ENCODE results near the gene HEATR1.
"Not testable (repeated sequence)": the region's sequence is repeated elsewhere in the genome, so short reads cannot be mapped to it uniquely, and the experiment has no call there.

The HEATR1 gene, protein sequence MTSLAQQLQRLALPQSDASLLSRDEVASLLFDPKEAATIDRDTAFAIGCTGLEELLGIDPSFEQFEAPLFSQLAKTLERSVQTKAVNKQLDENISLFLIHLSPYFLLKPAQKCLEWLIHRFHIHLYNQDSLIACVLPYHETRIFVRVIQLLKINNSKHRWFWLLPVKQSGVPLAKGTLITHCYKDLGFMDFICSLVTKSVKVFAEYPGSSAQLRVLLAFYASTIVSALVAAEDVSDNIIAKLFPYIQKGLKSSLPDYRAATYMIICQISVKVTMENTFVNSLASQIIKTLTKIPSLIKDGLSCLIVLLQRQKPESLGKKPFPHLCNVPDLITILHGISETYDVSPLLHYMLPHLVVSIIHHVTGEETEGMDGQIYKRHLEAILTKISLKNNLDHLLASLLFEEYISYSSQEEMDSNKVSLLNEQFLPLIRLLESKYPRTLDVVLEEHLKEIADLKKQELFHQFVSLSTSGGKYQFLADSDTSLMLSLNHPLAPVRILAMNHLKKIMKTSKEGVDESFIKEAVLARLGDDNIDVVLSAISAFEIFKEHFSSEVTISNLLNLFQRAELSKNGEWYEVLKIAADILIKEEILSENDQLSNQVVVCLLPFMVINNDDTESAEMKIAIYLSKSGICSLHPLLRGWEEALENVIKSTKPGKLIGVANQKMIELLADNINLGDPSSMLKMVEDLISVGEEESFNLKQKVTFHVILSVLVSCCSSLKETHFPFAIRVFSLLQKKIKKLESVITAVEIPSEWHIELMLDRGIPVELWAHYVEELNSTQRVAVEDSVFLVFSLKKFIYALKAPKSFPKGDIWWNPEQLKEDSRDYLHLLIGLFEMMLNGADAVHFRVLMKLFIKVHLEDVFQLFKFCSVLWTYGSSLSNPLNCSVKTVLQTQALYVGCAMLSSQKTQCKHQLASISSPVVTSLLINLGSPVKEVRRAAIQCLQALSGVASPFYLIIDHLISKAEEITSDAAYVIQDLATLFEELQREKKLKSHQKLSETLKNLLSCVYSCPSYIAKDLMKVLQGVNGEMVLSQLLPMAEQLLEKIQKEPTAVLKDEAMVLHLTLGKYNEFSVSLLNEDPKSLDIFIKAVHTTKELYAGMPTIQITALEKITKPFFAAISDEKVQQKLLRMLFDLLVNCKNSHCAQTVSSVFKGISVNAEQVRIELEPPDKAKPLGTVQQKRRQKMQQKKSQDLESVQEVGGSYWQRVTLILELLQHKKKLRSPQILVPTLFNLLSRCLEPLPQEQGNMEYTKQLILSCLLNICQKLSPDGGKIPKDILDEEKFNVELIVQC (N-terminal part only)

GRCh38 chr1:236603991-236604904 is at the start of gene HEATR1:
TSS of gene HEATR1 (minus strand) at chr1:236604516. CDS start at chr1:236604095, 421 bp downstream.
- peak; percentile 94 for DNase-seq

DNA sequence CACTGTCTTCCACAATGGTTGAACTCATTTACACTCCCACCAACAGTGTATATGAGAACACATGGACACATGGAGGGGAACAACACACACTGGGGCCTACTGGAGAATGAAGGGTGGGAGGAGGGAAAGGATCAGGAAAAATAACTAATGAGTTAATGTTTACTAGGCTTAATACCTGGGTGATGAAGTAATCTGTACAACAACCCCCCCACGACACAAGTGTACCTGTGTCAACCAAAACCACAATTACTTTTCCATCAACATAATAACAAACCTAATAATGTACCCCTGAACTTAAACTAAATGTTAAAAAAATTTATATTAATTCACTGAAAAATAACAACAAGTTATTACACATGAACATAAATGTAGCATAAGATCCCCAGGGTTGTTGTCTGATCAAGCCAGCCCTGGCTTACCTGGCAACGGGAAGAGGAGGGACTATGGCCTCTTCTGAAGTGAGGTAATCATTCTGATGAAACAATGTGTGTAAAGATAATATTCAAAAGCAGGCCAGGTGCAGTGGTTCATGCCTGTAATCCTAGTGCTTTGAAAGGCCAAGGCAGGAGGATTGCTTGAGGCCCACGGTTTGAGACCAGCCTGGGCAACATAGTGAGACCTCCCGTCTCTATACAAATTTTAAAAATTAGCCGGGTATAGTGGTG is 40.8 kb upstream of the HEATR1 start:
- no peak for DNase-seq

- no peak for DNase-seq
Observed at GRCh38 chr1:236642763-236643162, 38.4 kb upstream of the HEATR1 start.

DNA sequence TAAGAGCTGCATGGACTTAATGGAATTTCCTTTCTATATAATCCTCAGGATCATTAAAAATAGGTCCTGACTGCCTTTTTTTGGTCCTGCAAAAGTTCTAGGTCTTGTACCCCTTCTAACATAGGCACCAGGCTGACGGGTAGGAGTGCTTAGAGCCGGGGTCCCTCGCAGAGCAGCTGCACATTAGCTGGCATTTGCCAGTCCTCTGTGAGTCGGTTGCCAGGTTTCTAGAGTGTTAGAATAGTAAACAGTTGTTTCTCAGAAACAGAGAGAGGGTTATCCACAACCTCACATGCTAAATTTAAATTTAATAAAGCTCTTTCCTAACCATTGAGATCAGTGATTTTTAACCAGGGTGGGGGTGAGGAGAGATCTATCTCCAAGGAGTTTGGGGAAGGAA is 35.4 kb upstream of the HEATR1 start:
- no peak for DNase-seq

DNA sequence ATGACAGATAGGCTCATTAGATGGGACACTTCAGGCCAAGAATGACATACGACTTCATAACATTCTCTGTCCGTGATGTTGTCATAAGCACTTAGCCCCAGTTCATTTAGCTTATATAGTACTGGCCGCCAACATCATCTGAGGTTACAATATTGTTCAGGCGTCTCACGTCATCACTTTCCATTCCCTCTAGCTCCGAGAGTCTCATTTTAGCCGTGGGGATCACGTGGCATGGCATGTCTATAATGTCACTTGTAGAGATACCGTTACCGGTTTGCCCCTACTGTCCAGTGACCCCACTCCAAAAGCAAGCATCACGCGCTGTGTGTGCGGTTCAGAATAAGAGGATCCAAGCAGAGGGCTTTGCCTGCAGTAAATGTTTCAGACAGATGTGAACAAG is 34.6 kb upstream of the HEATR1 start:
- no peak for DNase-seq

GRCh38 chr1:236636017-236636416 is 31.7 kb upstream of the HEATR1 start:
- DNase-seq, result no peak

GRCh38 chr1:236627727-236628408 is 23.6 kb upstream of the HEATR1 start:
- DNase-seq, result no peak

GRCh38 chr1:236623371-236624166 is 19.3 kb upstream of the HEATR1 start:
- DNase-seq, result no peak

GRCh38 chr1:236622407-236622806 is 18.1 kb upstream of the HEATR1 start:
- DNase-seq, result no peak

DNA sequence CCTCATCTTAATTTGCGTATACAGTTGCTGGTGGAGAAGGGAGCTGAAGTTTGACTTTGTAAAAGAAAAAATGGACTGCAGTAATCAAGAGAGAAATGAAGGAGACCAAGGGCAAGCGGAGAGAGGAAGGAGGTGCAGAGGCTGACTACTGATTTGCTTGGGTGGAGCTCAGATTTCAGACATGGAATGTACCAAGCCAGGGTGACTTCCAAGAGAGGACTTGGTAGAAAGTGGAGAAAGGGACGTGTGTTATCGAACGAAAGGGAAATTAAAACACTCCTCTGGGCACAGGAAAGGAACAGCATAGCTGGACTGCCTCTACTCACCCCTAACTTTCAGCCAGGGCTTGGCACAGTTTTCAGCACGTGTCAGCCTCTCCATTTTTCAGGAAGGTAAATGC is 15.1 kb upstream of the HEATR1 start:
- DNase-seq, result no peak

GRCh38 chr1:236618507-236618906 is 14.2 kb upstream of the HEATR1 start:
- DNase-seq, result no peak

DNA sequence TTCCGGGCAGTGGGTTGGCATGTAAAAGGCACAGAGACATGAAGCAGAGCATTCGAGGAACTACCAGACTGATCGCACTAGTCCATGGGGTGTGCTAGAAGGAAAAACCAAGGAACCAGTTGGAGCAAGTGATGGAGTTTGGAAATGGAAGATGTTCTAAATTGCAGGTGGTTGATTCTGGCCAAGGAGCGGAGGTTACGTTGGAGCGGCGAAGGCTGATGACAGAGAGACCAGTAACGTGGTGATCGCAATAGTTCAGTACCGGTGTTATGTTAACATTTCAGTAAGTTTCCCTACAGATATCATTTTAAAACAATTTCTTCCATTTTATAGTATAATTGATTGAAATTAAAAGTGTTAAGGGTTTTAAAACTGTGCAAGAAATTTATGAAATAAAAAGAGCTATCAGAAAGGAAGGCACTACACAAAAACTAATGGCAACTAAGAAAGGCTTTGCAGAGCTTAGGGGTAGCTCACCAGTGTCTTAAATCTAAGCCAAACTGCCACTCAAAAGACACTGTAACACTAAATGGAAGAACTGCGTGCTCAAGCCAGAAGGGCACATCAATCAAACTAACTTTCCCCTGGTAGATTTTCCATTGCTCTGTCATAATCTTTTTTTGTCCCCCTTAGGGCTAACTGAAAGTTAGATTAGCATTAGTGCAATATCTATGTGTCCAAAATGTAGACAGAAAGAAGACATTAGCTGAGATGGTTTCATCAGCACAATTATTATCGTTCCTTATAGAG is 11.3 kb upstream of the HEATR1 start:
- no peak for DNase-seq

DNA sequence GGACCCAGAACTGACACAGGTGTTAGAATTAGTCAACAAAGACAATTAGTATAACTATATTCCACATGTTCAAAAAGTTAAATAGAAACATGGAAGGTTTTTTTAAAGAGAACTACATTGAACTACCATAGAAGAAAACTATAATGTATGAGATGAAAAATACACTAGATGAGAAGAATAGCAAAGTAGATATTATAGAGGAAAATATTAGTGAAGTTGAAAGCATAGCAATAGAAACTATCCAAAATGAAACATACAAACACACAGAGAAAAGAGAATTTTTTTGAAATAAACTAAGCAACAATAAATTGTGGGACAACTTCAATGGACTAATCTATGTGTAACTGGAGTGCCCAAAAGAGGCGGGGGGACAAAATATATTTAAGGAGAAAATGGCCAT is 8.0 kb upstream of the HEATR1 start:
- no peak for DNase-seq

GRCh38 chr1:236608930-236609726 is 4.8 kb upstream of the HEATR1 start:
- peak; percentile 64 for DNase-seq

DNA sequence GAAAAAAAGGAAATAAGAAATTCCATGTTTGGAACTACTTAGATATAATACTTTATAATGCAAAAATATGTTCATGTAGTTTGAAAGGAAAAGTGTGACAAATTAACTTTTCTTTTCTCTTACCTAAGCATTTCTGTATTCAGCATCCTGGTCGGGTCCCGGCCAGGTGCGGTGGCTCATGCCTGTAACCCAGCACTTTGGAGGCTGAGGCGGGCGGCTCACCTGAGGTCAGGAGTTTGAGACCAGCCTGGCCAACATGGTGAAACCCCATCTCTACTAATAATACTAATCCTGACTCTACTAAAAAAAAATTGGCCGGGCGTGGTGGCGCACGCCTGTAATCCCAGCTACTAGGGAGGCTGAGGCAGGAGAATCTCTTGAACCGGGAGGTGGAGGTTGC is 3.3 kb upstream of the HEATR1 start:
- not testable (repeated sequence) for DNase-seq

GRCh38 chr1:236604905-236605806 is 840 bp upstream of the HEATR1 start:
- DNase-seq, result no peak

DNA sequence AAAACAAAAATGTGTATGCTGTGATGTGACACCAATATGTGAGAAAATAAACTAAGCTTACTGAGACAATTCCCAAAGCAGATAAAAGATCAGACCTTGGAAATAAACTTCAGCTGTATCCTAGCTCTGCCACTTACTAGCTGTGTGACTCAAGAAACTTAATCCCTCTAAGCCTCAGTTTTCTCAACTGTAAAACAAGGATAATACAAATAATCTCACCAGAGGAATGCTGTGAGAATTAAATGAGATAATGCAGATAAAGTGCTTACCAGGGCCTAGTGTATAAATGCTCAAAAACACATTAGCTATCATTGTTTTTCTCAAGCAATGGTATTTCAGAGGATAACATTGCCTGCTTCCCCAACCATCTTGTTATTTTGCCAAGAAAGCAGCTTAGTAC is 2.1 kb downstream of the HEATR1 start:
- DNase-seq, result no peak
